Epithelial cell of proximal tubule (primary cell): Measurements from ENCODE around the gene PRAMEF27. TPM values are rescaled to one million over a fixed set of nuclear protein-coding genes. Genes with fewer than 3 reads are reported as not detected.
"Not testable (repeated sequence)": the region's sequence is repeated elsewhere in the genome, so short reads cannot be mapped to it uniquely, and the experiment has no call there.

ENCODE experiments used
- DNase-seq: peaks from one replicate; pipeline ENCODE4 v3.0.0-alpha.2; 2011; ENCODE audit warnings: low read depth
- H3K4me3 ChIP-seq: 2 replicates; pipeline ENCODE4 v1.5.1; 2011; ENCODE audit warnings: low read depth, mild to moderate bottlenecking, low read length
- total RNA-seq: library from RNA; depleted of rRNA; stranded (reverse); fragments of >200 nt; gene quantifications from 2 replicates; pipeline ENCODE4 v1.2.3, GENCODE V29; 2015

Gene PRAMEF27
- total RNA-seq: not detected in 2 replicates

- DNase-seq, H3K4me3 ChIP-seq: not testable (repeated sequence)
These were observed at the start of gene PRAMEF27 for GRCh38 chr1:13056475-13056874. TSS of gene PRAMEF27 (minus strand) at chr1:13056575. CDS start at chr1:13053659, 2,916 bp downstream.

GRCh38 chr1:13070474-13070873 is 14.1 kb upstream of the PRAMEF27 start, which contains the start of gene PRAMEF25:
TSS of gene PRAMEF25 (plus strand) at chr1:13070774. CDS start at chr1:13073694, 2,920 bp downstream.
- H3K4me3 ChIP-seq, DNase-seq: not testable (repeated sequence)

- not testable (repeated sequence) for DNase-seq, H3K4me3 ChIP-seq
These were observed 36.5 kb downstream of the PRAMEF27 start for GRCh38 chr1:13019846-13020245.

GRCh38 chr1:13011932-13012331 is 44.4 kb downstream of the PRAMEF27 start:
- not testable (repeated sequence) for H3K4me3 ChIP-seq, DNase-seq

- not testable (repeated sequence) for DNase-seq, H3K4me3 ChIP-seq
These were observed 47.0 kb downstream of the PRAMEF27 start for GRCh38 chr1:13009348-13009747.

GRCh38 chr1:13005732-13006131 is 50.6 kb downstream of the PRAMEF27 start:
- not testable (repeated sequence) for H3K4me3 ChIP-seq, DNase-seq

Other genes with a start within 250 kb of the PRAMEF27 start
- not detected in 2 replicates for gene PRAMEF11, start 225.2 kb downstream of the PRAMEF27 start, total RNA-seq
- not detected in 2 replicates for gene HNRNPCL1, start 207.9 kb downstream of the PRAMEF27 start, total RNA-seq
- gene PRAMEF2, start 199.5 kb downstream of the PRAMEF27 start, total RNA-seq: not detected in 2 replicates
- gene PRAMEF4, start 170.4 kb downstream of the PRAMEF27 start, total RNA-seq: not detected in 2 replicates
- not detected in 2 replicates for gene PRAMEF10, start 158.3 kb downstream of the PRAMEF27 start, total RNA-seq
- not detected in 2 replicates for gene PRAMEF7, start 140.0 kb downstream of the PRAMEF27 start, total RNA-seq
- gene PRAMEF6, start 109.0 kb downstream of the PRAMEF27 start, total RNA-seq: not detected in 2 replicates
- not detected in 2 replicates for gene HNRNPCL3, start 4.2 kb upstream of the PRAMEF27 start, total RNA-seq
- gene PRAMEF25, start 14.2 kb upstream of the PRAMEF27 start, total RNA-seq: not detected in 2 replicates
- not detected in 2 replicates for gene HNRNPCL2, start 60.3 kb upstream of the PRAMEF27 start, total RNA-seq
- gene PRAMEF26, start 99.4 kb upstream of the PRAMEF27 start, total RNA-seq: not detected in 2 replicates
- not detected in 2 replicates for gene HNRNPCL4, start 109.1 kb upstream of the PRAMEF27 start, total RNA-seq
- not detected in 2 replicates for gene PRAMEF9, start 115.3 kb upstream of the PRAMEF27 start, total RNA-seq
- gene PRAMEF13, start 144.8 kb upstream of the PRAMEF27 start, total RNA-seq: not detected in 2 replicates
- gene PRAMEF18, start 169.6 kb upstream of the PRAMEF27 start, total RNA-seq: not detected in 2 replicates
- not detected in 2 replicates for gene PRAMEF5, start 197.6 kb upstream of the PRAMEF27 start, total RNA-seq
- not detected in 2 replicates for gene PRAMEF8, start 228.6 kb upstream of the PRAMEF27 start, total RNA-seq
- not detected in 2 replicates for gene PRAMEF33, start 247.0 kb upstream of the PRAMEF27 start, total RNA-seq